Osteocyte (in vitro differentiated cells): ENCODE measurements around the gene ERN1. TPM values are rescaled to one million over a fixed set of nuclear protein-coding genes. Genes with fewer than 3 reads are reported as not detected.

Source experiments
- DNase-seq: peaks from one replicate; pipeline ENCODE4 v3.0.0; 2021; ENCODE audit warnings: mixed read lengths; ENCODE audit not compliant: unreplicated experiment; ENCODE audit errors: extremely low spot score
- H3K27ac Mint-ChIP-seq: one replicate; pipeline ENCODE4 v1.8.0; 2021; ENCODE audit warnings: mild to moderate bottlenecking, mixed read lengths; ENCODE audit not compliant: unreplicated experiment
- H3K27me3 Mint-ChIP-seq: one replicate; pipeline ENCODE4 v1.8.0; 2021; ENCODE audit warnings: mixed read lengths; ENCODE audit not compliant: unreplicated experiment
- H3K36me3 Mint-ChIP-seq: one replicate; pipeline ENCODE4 v1.8.0; 2021; ENCODE audit warnings: mixed read lengths; ENCODE audit not compliant: unreplicated experiment
- H3K4me1 Mint-ChIP-seq: one replicate; pipeline ENCODE4 v1.8.0; 2021; ENCODE audit warnings: mixed read lengths; ENCODE audit not compliant: unreplicated experiment
- H3K4me3 Mint-ChIP-seq: one replicate; pipeline ENCODE4 v1.8.0; 2021; ENCODE audit warnings: mild to moderate bottlenecking, moderate library complexity, mixed read lengths; ENCODE audit not compliant: unreplicated experiment
- H3K9me3 Mint-ChIP-seq: one replicate; pipeline ENCODE4 v1.8.0; 2021; ENCODE audit warnings: mixed read lengths; ENCODE audit not compliant: unreplicated experiment
- CTCF ChIP-seq: fragments of 200-600 bp; sonication (generic); IDR thresholded peaks from 2 replicates; pipeline ENCODE4 v1.5.0; 2021; ENCODE audit warnings: antibody characterized with exemption, mild to moderate bottlenecking, moderate library complexity
- total RNA-seq: library from RNA; stranded (reverse); gene quantifications from 2 replicates; pipeline ENCODE4 v1.2.1, GENCODE V29; 2021

Gene ERN1
- total RNA-seq, 1 donor from 2014 or later: 21.4 TPM

GRCh38 chr17:64145751-64146417 lies 15.9 kb upstream of the ERN1 start:
- Mint-ChIP-seq H3K27me3 (no peaks in the 10 kb centered on the region), H3K4me3 (no peak overlapping the region), H3K9me3 (no peaks in the 10 kb centered on the region), H3K4me1 (peaks cover 22% of the 10 kb centered on the region), H3K36me3 (peaks cover 19% of the 10 kb centered on the region), H3K27ac (no peak overlapping the region)
- peak; percentile 98 for DNase-seq
- no peak for TF ChIP-seq CTCF

- no peak for DNase-seq
- H3K9me3 Mint-ChIP-seq: no peaks in the 10 kb centered on the region
- peak; percentile 15 for TF ChIP-seq CTCF
- H3K4me3 Mint-ChIP-seq: no peak overlapping the region
- no peaks in the 10 kb centered on the region for H3K27me3 Mint-ChIP-seq
- no peak overlapping the region for H3K27ac Mint-ChIP-seq
- peaks cover 15% of the 10 kb centered on the region for H3K36me3 Mint-ChIP-seq
- peaks cover 22% of the 10 kb centered on the region for H3K4me1 Mint-ChIP-seq
Observed at GRCh38 chr17:64145375-64145750, 15.4 kb upstream of the ERN1 start.

- H3K9me3 Mint-ChIP-seq: no peaks in the 10 kb centered on the region
- H3K36me3 Mint-ChIP-seq: peaks cover 2% of the 10 kb centered on the region
- no peak for DNase-seq
- TF ChIP-seq CTCF: no peak
- no peaks in the 10 kb centered on the region for H3K27me3 Mint-ChIP-seq
- no peaks in the 10 kb centered on the region for H3K4me1 Mint-ChIP-seq
- H3K4me3 Mint-ChIP-seq: no peak overlapping the region
- no peak overlapping the region for H3K27ac Mint-ChIP-seq
Observed at GRCh38 chr17:64139542-64139941, 9.6 kb upstream of the ERN1 start.

GRCh38 chr17:64138441-64138840 lies 8.5 kb upstream of the ERN1 start:
- no peak overlapping the region for H3K27ac Mint-ChIP-seq
- H3K27me3 Mint-ChIP-seq: no peaks in the 10 kb centered on the region
- no peak for TF ChIP-seq CTCF
- H3K4me1 Mint-ChIP-seq: no peaks in the 10 kb centered on the region
- H3K36me3 Mint-ChIP-seq: peaks cover 2% of the 10 kb centered on the region
- no peaks in the 10 kb centered on the region for H3K9me3 Mint-ChIP-seq
- DNase-seq: no peak
- H3K4me3 Mint-ChIP-seq: no peak overlapping the region

GRCh38 chr17:64135000-64135399 lies 5.1 kb upstream of the ERN1 start:
- TF ChIP-seq CTCF: no peak
- Mint-ChIP-seq H3K4me3 (no peak overlapping the region), H3K36me3 (peaks cover 2% of the 10 kb centered on the region), H3K4me1 (peaks cover 9% of the 10 kb centered on the region), H3K27me3 (no peaks in the 10 kb centered on the region), H3K27ac (no peak overlapping the region), H3K9me3 (no peaks in the 10 kb centered on the region)
- DNase-seq: no peak
